ENCODE measurements around the gene PGBD5. TPM values are rescaled to one million over a fixed set of nuclear protein-coding genes. Genes with fewer than 3 reads are reported as not detected.
A peak's percentile ranks its signal among the peaks of the same experiment; 100 is the strongest.

PGBD5 gene
- polyA plus RNA-seq, 1 of the 3 experiments (the other 2 are of a cell fraction): 0.15 TPM

GRCh38 chr1:230361941-230362340 lies 64.2 kb downstream of the PGBD5 start:
- WGBS (ENCODE audit: low lambda C conversion rate): 83% methylated on average over 3 of the region's 10 CpGs
- no peaks in the 10 kb centered on the region for H3F3A ChIP-seq (replicated peaks; ENCODE audit: insufficient read depth)
- no peaks in the 10 kb centered on the region for H4K20me1 ChIP-seq (ENCODE audit: insufficient read depth)
- TF ChIP-seq NRF1 (IDR thresholded peaks at IDR 0.05; ENCODE audit: low read depth, low read length) (no peak), EP300 (IDR thresholded peaks at IDR 0.05; ENCODE audit: borderline replicate concordance in 1 of 2, low read depth in 1 of 2, low read length in 1 of 2) (no peak), RFX5 (IDR thresholded peaks at IDR 0.05; ENCODE audit: low read length) (no peak)
- TF ChIP-seq, protein P1, sequence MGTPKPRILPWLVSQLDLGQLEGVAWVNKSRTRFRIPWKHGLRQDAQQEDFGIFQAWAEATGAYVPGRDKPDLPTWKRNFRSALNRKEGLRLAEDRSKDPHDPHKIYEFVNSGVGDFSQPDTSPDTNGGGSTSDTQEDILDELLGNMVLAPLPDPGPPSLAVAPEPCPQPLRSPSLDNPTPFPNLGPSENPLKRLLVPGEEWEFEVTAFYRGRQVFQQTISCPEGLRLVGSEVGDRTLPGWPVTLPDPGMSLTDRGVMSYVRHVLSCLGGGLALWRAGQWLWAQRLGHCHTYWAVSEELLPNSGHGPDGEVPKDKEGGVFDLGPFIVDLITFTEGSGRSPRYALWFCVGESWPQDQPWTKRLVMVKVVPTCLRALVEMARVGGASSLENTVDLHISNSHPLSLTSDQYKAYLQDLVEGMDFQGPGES (IDR thresholded peaks at IDR 0.05; ENCODE audit: low read depth, low read length): no peak
- TF ChIP-seq, protein P2, sequence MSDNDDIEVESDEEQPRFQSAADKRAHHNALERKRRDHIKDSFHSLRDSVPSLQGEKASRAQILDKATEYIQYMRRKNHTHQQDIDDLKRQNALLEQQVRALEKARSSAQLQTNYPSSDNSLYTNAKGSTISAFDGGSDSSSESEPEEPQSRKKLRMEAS (IDR thresholded peaks at IDR 0.05; ENCODE audit: low read depth): no peak
- TF ChIP-seq, protein P3, sequence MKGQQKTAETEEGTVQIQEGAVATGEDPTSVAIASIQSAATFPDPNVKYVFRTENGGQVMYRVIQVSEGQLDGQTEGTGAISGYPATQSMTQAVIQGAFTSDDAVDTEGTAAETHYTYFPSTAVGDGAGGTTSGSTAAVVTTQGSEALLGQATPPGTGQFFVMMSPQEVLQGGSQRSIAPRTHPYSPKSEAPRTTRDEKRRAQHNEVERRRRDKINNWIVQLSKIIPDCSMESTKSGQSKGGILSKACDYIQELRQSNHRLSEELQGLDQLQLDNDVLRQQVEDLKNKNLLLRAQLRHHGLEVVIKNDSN (IDR thresholded peaks at IDR 0.05; ENCODE audit: borderline replicate concordance, low read depth): no peak
- H3K9ac ChIP-seq: no peak overlapping the region
- no peak overlapping the region for H3K4me3 ChIP-seq (ENCODE audit: low read depth in 2 of 2, low read length in 1 of 2)
- peaks cover 0 to 4% of the 10 kb centered on the region in 2 experiments; a peak in 1 of 4 replicates for H3K4me1 ChIP-seq (ENCODE audit: control insufficient read depth in 1 of 2, insufficient read depth in 2 of 2, low read depth in 1 of 2, low read length in 1 of 2)
- H3K9me3 ChIP-seq: no peaks in the 10 kb centered on the region
- H2AFZ ChIP-seq (ENCODE audit: low read depth): no peak overlapping the region
- H3K9me2 ChIP-seq: no peaks in the 10 kb centered on the region
- H3K79me2 ChIP-seq (ENCODE audit: insufficient read depth): no peaks in the 10 kb centered on the region
- no peak overlapping the region for H3K27ac ChIP-seq (ENCODE audit: low read depth in 2 of 2, low read length in 1 of 2)
- no peak overlapping the region for H3K4me2 ChIP-seq
- DNase-seq: peak; percentile 47
- H3K27me3 ChIP-seq (ENCODE audit: insufficient read depth): no peaks in the 10 kb centered on the region
- ChIA-PET CTCF (interaction anchor here (0.6 kb wide), 1 partner anchor 552 kb away, joined by 4 read pairs; no protein-coding TSS in a partner anchor), POLR2A (no interaction called here)
- H3K36me3 ChIP-seq (replicated peaks in 1 of 2; ENCODE audit: control insufficient read depth in 1 of 2, insufficient read depth in 2 of 2, low read length in 1 of 2): no peaks in the 10 kb centered on the region

GRCh38 chr1:230359992-230360668 lies 66.0 kb downstream of the PGBD5 start:
- Histone ChIP-seq H2AFZ (ENCODE audit: low read depth) (no peak overlapping the region), H3F3A (replicated peaks; ENCODE audit: insufficient read depth) (no peaks in the 10 kb centered on the region), H3K4me2 (no peak overlapping the region), H3K9ac (no peak overlapping the region), H3K4me1 (ENCODE audit: control insufficient read depth in 1 of 2, insufficient read depth in 2 of 2, low read depth in 1 of 2, low read length in 1 of 2) (peaks cover 0 to 8% of the 10 kb centered on the region in 2 experiments; a peak in 1 of 4 replicates), H3K79me2 (ENCODE audit: insufficient read depth) (no peaks in the 10 kb centered on the region), H3K9me3 (no peaks in the 10 kb centered on the region), H4K20me1 (ENCODE audit: insufficient read depth) (no peaks in the 10 kb centered on the region), H3K4me3 (ENCODE audit: low read depth in 2 of 2, low read length in 1 of 2) (no peak overlapping the region), H3K9me2 (no peaks in the 10 kb centered on the region), H3K27me3 (ENCODE audit: insufficient read depth) (no peaks in the 10 kb centered on the region), H3K27ac (ENCODE audit: low read depth in 2 of 2, low read length in 1 of 2) (no peak overlapping the region), H3K36me3 (replicated peaks in 1 of 2; ENCODE audit: control insufficient read depth in 1 of 2, insufficient read depth in 2 of 2, low read length in 1 of 2) (no peaks in the 10 kb centered on the region)
- WGBS (ENCODE audit: low lambda C conversion rate): 44% methylated on average over 7 of the region's 7 CpGs
- TF ChIP-seq FOXM1 (IDR thresholded peaks at IDR 0.05; ENCODE audit: low read depth): no peak
- TF ChIP-seq SMC3 (IDR thresholded peaks at IDR 0.05; ENCODE audit: low read depth, low read length): no peak
- no peak for TF ChIP-seq EP300 (IDR thresholded peaks at IDR 0.05; ENCODE audit: borderline replicate concordance in 1 of 2, low read depth in 1 of 2, low read length in 1 of 2)
- TF ChIP-seq GATA2 (CRISPR knock-in tag; IDR thresholded peaks at IDR 0.05): no peak
- TF ChIP-seq RAD21 (IDR thresholded peaks at IDR 0.05; ENCODE audit: low read length): no peak
- TF ChIP-seq TEAD4 (IDR thresholded peaks at IDR 0.05; ENCODE audit: borderline replicate concordance, insufficient read depth): no peak
- no peak for TF ChIP-seq GABPA (IDR thresholded peaks at IDR 0.05; ENCODE audit: low read depth)
- TF ChIP-seq RXRA (IDR thresholded peaks at IDR 0.05; ENCODE audit: borderline replicate concordance, low read depth): no peak
- TF ChIP-seq FOXJ3 (CRISPR knock-in tag; IDR thresholded peaks at IDR 0.05): no peak
- TF ChIP-seq CHD2 (IDR thresholded peaks at IDR 0.05; ENCODE audit: low read length, partially characterized antibody): no peak
- ChIA-PET CTCF (no interaction called here), POLR2A (no interaction called here)
- DNase-seq: no peak

All from SK-N-SH (cell line).